ENCODE results near the gene RGL2.
"Not testable (repeated sequence)": the region's sequence is repeated elsewhere in the genome, so short reads cannot be mapped to it uniquely, and the experiment has no call there.

GRCh38 chr6:33343606-33343952 lies 44.8 kb upstream of the RGL2 start:
- TF ChIP-seq CTCF (IDR thresholded peaks at IDR 0.05); HOXB5 (CRISPR knock-in tag; IDR thresholded peaks at IDR 0.05); REST (IDR thresholded peaks at IDR 0.05); BHLHE40 (IDR thresholded peaks at IDR 0.05; ENCODE audit: low read depth, low read length); FOSB (CRISPR knock-in tag; IDR thresholded peaks at IDR 0.05); RFX5 (IDR thresholded peaks at IDR 0.05); RCOR1 (IDR thresholded peaks at IDR 0.05; ENCODE audit: low read depth, low read length); SREBF2 (IDR thresholded peaks at IDR 0.05): not testable (repeated sequence)

All from A549 (cell line).